Astrocyte (in vitro differentiated cells and primary cell): ENCODE results near the gene ASCC3.

Source experiments
- CTCF ChIP-seq: IDR thresholded peaks from 2 replicates; pipeline ENCODE4 v1.5.1; 2011; ENCODE audit warnings: low read depth, mild to moderate bottlenecking, inconsistent platforms, low read length, moderate library complexity; ENCODE audit not compliant: insufficient read depth
- EZH2 ChIP-seq: IDR thresholded peaks from 2 replicates; pipeline ENCODE4 v1.6.1; 2012; ENCODE audit warnings: mild to moderate bottlenecking, low read length, inconsistent platforms; ENCODE audit not compliant: insufficient read depth

DNA sequence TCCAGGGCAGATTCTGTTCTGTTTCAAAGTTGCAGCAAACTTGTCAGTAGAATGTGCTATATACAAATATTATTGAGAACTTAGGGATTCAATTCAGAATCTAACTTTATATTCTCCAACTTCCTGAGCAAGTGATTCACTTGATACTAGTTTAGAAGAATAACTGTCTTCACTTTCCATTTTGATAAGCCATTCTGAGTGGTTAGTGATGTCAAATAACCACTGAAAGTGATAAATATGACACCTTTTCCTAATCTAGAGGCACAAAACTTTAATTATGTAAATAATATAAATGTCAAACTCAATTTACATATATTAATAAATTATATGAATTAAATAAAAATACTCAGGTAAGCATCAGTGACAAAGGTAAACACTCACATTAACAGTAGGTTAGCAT is 395.9 kb downstream of the ASCC3 start:
- TF ChIP-seq CTCF (no peak), EZH2 (no peak)
